ENCODE data around the gene ASTN2. TPM values are rescaled to one million over a fixed set of nuclear protein-coding genes. Genes with fewer than 3 reads are reported as not detected.

ASTN2 gene
- total RNA-seq, 1 donor from 2014 or later, result 12.2 TPM

GRCh38 chr9:116381350-116381749 is 1033.5 kb downstream of the ASTN2 start:
- no peak for TF ChIP-seq CTCF (IDR thresholded peaks at IDR 0.05; ENCODE audit: insufficient read depth, low read length, poor library complexity, severe bottlenecking)
- DNase-seq (ENCODE audit: low read depth), result no peak
- H3K27me3 ChIP-seq (ENCODE audit: control insufficient read depth, insufficient read depth, low read length), result no peaks in the 10 kb centered on the region
- no peaks in the 10 kb centered on the region for H3K36me3 ChIP-seq (ENCODE audit: control insufficient read depth, insufficient read depth, low read length)
- H3K4me3 ChIP-seq (ENCODE audit: low read depth, low read length), result no peak overlapping the region

GRCh38 chr9:116380496-116380995 is 1034.3 kb downstream of the ASTN2 start:
- no peak for DNase-seq (ENCODE audit: low read depth)
- H3K4me3 ChIP-seq (ENCODE audit: low read depth, low read length), result no peak overlapping the region
- no peak for TF ChIP-seq CTCF (IDR thresholded peaks at IDR 0.05; ENCODE audit: insufficient read depth, low read length, poor library complexity, severe bottlenecking)
- no peaks in the 10 kb centered on the region for H3K36me3 ChIP-seq (ENCODE audit: control insufficient read depth, insufficient read depth, low read length)
- no peaks in the 10 kb centered on the region for H3K27me3 ChIP-seq (ENCODE audit: control insufficient read depth, insufficient read depth, low read length)

- no peak overlapping the region for H3K4me3 ChIP-seq (ENCODE audit: low read depth, low read length)
- no peaks in the 10 kb centered on the region for H3K27me3 ChIP-seq (ENCODE audit: control insufficient read depth, insufficient read depth, low read length)
- no peak for TF ChIP-seq CTCF (IDR thresholded peaks at IDR 0.05; ENCODE audit: insufficient read depth, low read length, poor library complexity, severe bottlenecking)
- no peaks in the 10 kb centered on the region for H3K36me3 ChIP-seq (ENCODE audit: control insufficient read depth, insufficient read depth, low read length)
- DNase-seq (ENCODE audit: low read depth), result no peak
These were observed 1035.0 kb downstream of the ASTN2 start for GRCh38 chr9:116379821-116380220.

GRCh38 chr9:116378873-116379272 is 1036.0 kb downstream of the ASTN2 start:
- H3K27me3 ChIP-seq (ENCODE audit: control insufficient read depth, insufficient read depth, low read length), result no peaks in the 10 kb centered on the region
- no peaks in the 10 kb centered on the region for H3K36me3 ChIP-seq (ENCODE audit: control insufficient read depth, insufficient read depth, low read length)
- no peak for TF ChIP-seq CTCF (IDR thresholded peaks at IDR 0.05; ENCODE audit: insufficient read depth, low read length, poor library complexity, severe bottlenecking)
- DNase-seq (ENCODE audit: low read depth), result no peak
- no peak overlapping the region for H3K4me3 ChIP-seq (ENCODE audit: low read depth, low read length)

- Histone ChIP-seq H3K36me3 (ENCODE audit: control insufficient read depth, insufficient read depth, low read length) (no peaks in the 10 kb centered on the region), H3K27me3 (ENCODE audit: control insufficient read depth, insufficient read depth, low read length) (no peaks in the 10 kb centered on the region), H3K4me3 (ENCODE audit: low read depth, low read length) (no peak overlapping the region)
- TF ChIP-seq CTCF (IDR thresholded peaks at IDR 0.05; ENCODE audit: insufficient read depth, low read length, poor library complexity, severe bottlenecking), result no peak
- DNase-seq (ENCODE audit: low read depth), result peak; percentile 61
These were observed 1037.6 kb downstream of the ASTN2 start for GRCh38 chr9:116377179-116377798.
